Left kidney (tissue), 2 donors: Measurements from ENCODE around the gene RRP15. TPM values are rescaled to one million over a fixed set of nuclear protein-coding genes. Genes with fewer than 3 reads are reported as not detected.
A peak's percentile ranks its signal among the peaks of the same experiment; 100 is the strongest.
"Not testable (repeated sequence)": the region's sequence is repeated elsewhere in the genome, so short reads cannot be mapped to it uniquely, and the experiment has no call there.

Experiments used
- DNase-seq: peaks from one replicate; pipeline ENCODE4 v3.0.0-alpha.2; 2013
- polyA plus RNA-seq: library from polyadenylated mRNA; unstranded; fragments of 120-200 nt; gene quantifications from one replicate; pipeline ENCODE4 v1.2.1, GENCODE V29; 2013; ENCODE audit not compliant: insufficient read length

The RRP15 gene
- polyA plus RNA-seq, 1 donor = 27.4 TPM

DNA sequence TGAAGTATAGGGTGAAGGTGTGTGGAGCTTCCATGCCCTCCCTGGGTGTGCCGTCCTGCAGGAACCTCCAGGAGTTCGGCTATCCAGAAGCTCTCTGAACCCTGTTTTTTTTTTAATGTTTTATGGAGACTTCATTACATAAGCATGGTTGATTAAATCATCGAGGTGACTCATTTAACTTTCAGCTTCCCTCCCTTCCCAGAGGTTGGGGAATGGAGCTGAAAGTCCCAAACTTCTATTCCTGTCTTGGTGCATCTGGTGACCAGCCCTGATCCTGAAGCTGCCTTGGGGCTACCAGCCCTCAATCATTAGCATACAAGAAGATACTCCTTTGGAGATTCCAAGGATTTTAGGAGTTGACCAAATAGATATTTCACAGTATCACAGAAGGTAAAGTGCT lies 9.5 kb downstream of the RRP15 start:
- DNase-seq = no peak

DNA sequence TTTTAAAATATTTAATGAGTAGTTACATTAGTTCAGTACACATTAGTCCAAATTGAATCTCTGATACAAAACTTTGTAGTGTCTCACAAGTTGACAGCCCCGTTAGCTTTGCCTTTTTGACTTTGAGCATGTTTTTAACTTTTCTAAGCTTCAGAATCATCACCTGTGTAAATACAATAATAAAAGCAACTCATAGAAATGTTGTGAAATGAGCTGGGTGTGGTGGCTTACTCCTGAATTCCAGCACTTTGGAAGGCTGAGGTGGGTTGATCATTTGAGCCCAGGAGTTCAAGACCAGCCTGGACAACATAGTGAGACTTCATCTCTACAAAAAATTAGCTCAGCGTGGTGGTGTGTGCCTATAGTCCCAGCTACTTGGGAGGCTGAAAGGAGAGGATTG lies 11.1 kb downstream of the RRP15 start:
- no peak for DNase-seq

DNA sequence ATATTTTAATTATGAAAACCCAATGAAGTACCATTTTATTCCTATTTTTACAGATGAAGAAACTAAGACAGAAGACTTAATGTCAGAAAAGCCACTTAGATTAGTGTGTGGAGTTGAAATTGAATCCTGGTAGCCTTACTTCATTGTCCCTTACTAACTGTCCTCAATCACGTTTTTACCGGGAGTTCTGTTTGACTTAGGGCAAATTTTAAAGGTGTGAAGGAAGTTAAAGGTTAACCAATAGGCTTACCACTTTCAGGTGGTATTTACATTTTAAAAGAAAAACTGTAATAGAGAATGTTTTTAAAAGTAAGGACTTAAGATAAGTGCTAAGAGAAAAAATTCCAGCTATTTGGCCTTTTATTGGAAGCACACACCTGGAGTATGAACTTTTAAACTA lies 12.4 kb downstream of the RRP15 start:
- no peak for DNase-seq

DNA sequence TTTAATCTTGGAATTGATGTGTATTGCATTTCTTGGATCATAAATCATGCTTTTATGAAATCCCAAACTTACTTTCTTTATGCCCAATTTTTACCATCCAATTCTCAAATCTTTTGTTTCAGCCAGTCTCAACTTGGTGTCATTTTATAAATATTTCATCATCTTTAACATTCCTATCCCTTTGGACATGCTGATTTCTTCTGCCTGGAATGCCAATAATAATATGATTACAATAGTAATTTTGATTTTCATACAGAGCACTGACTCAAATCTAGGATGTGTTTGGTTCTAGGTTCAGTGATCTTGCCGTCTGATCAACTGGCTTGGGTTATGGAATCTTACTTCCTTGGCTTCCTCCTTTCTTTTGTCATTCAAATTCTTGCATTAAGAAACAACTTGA lies 12.8 kb downstream of the RRP15 start:
- DNase-seq = no peak

DNA sequence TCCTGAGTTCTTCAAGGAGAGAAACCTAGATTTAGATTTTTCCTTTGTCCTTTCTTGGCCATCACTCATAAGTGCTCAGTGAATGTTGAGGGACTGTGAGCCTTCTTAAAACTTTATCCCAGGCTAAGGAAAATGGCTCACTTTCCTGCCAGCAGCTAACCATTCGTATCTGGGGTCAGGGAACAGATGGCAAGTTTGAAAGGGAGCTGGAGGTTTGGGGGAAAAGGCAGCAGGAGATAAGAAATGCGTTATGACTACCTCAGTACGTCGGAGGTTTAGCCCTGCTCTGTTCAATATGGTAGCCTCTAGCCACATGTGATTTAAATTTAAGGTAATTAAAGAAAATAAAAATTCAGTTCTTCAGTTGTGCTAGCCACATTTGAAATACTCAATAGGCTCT lies 13.3 kb downstream of the RRP15 start:
- no peak for DNase-seq

DNA sequence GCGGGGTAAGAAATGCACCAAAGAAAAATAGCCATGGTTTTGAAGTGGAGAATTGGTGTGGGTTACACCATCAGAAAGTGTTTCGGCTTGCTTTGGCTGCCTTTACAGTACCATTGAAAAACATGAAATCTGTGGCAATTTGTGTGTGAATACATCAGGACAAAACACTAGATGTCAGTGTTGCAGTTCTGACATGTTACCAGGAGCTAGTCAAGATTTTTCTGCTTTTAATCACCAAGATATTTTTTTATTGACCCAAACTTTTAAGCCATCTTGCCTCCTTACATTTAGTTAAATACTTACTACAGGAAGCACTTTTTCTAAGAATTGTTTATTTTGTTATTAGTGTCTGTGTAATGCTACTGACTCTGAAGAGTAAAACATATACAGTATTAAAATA lies 14.3 kb downstream of the RRP15 start:
- DNase-seq = peak; percentile 14

DNA sequence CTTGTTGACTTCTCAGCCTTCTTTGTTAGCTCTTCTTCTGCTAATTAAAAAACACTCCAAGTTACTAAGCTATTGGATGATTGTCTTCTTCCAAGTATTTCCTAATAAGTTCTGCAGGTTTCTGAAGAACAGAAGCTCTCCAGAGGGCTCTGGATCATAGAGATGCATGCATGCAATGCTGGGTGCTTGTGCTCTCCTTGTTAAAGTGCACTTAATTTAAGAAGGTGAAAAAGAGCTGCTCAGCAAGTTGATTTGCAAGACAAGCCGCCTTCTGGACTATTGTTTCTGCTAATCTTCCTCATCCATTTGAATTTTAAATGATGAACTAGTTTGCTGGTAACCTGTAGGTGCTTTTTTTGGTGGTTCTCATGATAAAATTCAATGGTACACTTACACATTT lies 16.1 kb downstream of the RRP15 start:
- DNase-seq = no peak

DNA sequence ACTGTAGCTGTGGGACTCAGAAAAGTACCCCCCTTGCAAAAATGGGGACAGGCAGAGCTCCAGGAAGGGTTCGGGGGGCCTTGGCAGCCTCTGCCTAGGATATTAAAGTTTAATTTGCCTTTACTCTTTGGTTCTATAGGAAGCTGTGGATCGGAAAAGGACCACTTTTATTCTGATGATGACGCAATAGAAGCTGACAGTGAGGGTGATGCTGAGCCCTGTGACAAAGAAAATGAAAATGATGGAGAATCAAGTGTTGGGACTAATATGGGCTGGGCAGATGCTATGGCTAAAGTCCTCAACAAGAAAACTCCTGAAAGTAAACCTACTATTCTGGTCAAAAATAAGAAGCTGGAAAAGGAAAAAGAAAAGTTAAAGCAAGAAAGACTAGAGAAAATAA lies 17.1 kb downstream of the RRP15 start:
- DNase-seq = no peak

DNA sequence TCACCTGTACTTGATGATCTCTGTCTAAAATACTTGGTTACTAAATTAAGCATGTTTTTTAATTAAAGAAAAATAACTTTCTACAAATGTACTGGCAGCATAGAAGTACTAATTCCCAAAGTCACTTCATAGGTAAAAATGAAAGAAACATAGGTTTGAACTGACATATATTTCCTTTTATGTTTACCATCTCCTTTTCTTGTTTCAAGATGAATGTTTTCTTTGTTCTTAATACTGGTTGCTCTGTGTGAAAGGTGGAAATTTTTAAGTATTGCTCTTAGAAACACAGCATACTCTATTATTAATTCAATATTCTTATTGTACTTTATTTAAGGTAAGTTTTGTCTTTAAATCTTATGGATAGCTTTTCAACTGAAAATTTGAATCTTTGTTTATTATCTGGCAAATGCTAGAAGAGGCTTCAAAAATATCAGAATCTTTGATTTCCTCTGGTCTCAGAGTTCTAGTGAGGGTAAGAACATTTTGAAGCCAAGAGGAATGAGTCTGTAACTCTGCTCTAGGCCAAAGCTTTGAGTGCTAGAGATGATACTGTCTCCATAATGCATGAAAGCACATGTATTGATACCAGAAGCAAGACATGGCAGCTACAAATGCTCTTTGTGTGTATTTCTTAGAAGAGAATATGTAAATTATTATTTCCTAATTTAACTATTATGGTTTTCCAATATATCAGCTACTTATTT lies 18.2 kb downstream of the RRP15 start:
- DNase-seq = no peak

DNA sequence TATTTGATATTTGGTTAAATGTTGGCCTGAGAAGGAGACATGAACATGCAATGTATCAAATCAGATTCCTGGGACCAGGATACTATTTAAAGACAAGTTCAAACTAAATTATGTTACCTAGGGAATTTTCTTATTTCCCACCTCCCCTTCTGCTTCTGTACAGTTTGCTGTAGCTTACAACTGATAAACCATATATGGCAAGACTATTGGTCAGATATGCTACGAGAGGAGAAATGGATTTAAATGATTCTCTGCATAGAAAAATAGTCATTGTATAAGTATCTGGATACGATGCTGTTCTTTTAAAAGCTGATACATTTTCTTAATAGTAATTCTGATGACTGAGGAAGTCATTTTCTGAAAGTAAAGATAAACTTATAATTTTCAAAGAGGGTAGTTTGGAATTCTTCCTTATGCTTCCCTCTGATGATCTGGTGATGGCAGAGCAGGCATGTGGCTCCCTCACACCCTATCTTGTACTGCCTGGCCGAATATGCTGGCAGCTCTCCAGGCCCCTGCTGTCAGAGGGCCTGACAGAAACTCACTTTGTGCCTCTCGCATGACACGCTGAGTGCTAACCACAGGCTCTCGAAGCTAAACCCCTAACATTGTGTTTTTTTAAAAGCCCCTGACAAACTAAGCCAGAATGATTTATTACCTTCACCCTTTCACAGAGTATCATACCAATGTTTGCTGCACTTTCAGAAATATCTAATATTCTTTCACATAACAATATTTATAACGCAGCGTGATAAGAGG lies 19.4 kb downstream of the RRP15 start:
- no peak for DNase-seq

DNA sequence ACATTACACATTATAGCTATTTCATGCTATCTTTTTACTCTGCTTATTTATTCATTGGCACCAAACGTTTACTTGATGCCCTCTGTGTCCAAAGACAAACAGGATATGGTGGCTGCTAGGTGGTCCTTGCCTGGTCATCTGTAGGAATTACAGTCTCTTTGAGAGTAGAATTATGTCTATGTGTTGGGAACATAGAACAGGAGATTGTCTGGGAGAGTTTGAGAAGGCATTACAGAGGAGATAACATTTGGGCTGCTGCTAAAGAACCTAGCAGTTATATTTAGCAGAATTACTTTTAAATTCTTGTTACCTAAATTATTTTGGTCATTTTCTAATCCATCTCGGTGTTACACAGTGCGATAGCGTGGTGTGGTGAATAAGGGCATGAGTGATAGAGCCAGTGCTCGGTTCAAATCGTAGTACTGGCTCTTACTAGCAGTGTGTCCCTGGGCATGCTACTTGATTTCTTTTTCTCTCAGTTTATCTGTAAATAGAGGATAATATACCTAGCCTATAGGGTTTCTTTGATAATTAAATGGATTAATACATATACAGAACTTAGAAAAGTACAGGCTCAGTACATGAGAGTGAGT lies 20.5 kb downstream of the RRP15 start:
- no peak for DNase-seq

DNA sequence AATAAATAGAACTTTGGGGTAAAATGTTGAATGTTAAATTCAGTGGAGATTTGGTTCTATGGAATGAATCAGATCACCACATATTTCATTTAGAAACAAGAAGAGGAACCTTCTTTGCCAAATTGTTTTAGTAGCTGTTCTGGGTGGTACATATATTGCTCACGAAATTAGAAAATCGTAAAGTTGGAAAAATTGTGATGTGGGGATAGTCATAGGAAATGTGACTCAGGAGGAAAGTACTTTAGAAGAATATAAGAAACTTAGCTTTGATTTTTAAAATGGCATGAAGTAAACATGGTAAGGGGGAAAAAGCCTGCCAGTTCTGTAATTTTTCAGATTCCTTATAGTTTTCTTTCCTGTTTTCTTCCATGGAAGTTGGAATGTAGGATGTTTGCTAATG lies 27.4 kb downstream of the RRP15 start:
- no peak for DNase-seq

DNA sequence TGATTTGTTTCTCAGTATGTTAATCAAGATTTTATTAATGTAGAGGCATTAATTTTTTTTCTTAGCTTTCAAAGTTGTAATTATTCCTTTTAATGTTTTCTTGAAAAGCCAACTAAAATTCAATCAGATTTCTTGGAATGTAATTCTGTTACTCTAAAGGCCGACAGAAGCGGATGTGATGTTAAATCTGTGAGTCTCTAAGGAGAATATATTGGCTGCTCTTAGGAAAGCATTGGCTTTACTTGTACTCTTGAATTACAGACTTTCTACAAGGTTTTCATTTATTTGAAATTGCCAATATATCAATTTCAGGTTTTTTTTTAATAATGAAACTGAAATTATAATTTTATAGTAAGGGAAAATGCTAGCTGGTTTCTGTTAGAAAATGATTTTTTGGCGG lies 29.2 kb downstream of the RRP15 start:
- DNase-seq = no peak

DNA sequence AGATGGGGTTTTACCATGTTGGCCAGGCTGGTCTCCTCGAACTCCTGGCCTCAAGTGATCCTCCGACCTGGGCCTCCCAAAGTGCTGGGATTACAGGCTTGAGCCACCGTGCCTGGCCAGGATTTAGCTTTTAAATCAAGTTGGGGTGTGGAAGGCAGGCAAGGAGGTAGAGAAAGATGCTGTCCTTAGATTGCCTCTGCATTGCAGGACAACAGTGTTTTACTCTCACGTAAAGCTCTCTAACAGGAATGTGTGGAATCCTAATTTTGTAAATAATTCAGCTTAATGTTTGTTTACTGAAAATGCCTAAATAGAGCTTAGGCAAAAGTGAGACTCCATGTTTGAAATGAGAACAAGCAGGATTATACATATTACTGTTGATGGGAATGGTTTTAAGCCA lies 30.5 kb downstream of the RRP15 start:
- no peak for DNase-seq

DNA sequence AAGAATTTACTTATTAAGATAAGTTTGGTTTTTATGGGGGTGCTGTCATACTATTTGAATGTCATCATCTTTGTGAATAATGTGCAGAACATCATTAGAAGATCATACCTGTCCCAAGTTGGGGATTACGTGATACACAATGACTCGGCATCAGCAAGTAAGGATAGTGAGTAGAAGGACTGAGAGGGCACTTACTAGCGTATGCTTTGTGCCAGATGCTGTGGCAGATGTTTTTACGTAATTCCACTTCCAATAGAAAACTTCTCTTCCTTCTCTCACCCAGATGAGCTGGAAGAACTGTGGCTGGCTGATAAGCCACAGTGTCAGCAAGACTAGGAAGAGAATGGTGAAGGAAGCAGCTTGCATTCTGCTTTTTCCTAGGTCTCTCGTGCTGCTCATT lies 32.0 kb downstream of the RRP15 start:
- no peak for DNase-seq

DNA sequence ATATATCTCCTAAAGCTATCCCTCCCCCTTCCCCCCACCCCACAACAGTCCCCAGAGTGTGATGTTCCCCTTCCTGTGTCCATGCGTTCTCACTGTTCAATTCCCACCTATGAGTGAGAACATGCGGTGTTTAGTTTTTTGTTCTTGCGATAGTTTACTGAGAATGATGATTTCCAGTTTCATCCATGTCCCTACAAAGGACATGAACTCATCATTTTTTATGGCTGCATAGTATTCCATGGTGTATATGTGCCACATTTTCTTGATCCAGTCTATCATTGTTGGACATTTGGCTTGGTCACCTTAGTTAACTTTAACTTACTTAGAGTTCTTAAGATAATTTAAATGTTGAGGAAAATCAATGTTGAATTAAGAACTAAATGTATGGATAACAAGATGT lies 35.1 kb downstream of the RRP15 start:
- not testable (repeated sequence) for DNase-seq

DNA sequence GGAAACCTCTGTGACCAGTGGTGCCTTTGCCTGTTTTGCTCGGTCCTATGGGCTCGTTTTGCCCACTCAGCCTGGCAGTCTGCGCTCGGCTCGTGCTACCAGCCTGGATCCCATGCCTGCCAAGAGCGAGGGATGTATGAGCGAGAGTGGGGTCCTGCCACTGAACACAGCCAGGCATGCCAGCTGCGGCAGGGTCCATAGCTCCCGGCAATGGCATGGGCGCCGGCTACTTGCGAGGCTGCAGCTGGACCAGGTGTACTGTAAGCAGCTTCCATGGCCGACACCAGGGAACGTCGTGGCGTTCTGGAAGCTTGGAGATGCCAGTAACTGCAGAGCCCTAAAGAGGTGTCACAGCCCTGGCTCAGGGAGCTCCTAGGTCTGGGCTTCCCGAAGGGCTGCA lies 37.7 kb downstream of the RRP15 start:
- DNase-seq = no peak

DNA sequence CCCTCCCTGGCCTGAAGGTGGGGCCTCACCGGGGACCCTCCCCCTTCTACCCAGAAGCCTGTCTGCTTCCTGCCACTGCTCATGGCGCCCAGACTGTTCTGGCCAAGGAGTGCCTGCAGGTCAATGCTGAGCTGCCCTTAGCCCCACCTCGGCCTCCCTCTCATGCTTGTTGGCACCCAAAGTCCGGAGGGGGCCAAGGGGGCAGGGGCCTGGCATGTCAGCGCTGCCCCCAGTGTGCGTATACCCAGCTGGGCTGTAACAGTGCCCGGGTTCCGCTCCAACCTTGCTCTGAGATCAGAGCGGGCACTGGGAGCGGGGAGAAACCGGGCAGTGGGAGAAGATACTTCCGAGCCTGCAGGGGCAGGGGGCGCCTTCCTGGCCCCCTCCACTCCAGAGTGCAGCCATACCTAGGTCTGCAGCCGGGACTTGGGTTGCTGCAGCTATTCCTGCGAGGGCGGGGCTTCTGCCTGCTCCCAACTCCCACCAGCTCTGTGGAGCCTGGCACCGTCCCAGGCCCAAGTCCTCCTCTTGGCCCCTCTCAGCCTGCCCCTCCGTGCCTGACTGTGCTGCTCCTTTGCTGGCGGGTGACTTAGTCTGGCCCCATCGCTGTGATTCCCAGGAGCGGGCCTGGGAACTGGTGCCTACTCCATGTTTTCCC lies 38.6 kb downstream of the RRP15 start:
- DNase-seq = no peak

DNA sequence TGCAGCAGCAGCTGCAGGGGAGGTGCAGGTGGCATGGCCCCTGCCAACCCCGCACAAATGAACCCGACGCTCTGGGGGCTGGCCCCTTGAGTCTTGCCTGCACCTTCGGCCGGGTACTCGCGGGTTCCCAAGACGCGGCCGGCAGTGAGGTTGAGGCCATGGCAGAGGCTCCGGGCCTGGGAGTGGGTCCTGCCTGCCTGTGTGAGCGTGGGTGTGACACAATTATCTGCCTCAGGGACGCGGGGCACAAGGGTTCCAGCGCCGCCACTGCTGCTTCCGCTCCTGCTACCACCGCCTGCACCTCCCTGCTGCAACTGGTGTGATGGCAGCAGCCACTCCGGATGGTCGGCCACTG lies 39.1 kb downstream of the RRP15 start:
- no peak for DNase-seq

DNA sequence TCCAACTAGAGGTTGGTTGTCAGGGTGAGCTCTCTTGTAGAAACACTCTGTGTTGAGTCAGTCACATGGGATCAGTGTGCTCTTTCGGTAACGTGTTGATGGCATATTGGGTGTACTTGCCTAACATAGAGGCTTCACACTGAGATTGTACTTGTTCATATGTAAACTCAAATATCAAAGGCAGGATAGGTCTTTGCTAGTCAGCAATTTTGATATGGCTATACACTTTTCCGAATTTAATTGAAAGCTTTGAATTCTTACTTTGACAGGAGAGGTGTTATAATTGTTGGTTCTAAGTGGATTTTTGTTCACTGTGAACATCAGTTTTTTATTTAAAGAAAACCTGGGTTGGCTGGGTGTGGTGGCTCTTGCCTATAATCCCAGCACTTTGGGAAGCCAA lies 43.7 kb downstream of the RRP15 start:
- no peak for DNase-seq

DNA sequence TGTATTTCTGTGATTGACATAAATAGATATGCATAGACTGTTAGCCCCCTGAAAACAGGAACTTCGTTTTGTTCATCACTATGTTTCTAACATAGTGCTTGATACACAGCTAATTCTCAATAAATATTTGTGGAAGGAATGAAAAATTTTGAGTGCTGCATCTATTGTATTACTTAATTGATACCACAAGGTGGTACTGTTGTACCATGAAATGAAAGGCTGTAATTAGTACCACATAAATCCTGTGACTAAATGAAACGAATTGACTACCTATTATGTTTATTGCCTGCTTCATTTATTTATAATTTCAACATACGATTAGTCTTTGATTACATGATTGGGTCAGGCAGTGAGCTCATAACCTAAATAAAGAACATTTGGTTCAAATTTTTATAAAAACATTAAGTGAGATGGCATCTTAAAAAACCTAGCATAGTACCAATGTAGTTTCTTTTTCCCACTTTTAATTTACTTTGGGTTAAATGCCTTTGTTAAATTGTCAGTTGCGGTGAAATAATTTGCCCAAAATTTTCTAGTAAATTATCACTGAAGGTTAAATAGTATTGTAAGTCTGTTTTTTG lies 45.0 kb downstream of the RRP15 start:
- DNase-seq = no peak

DNA sequence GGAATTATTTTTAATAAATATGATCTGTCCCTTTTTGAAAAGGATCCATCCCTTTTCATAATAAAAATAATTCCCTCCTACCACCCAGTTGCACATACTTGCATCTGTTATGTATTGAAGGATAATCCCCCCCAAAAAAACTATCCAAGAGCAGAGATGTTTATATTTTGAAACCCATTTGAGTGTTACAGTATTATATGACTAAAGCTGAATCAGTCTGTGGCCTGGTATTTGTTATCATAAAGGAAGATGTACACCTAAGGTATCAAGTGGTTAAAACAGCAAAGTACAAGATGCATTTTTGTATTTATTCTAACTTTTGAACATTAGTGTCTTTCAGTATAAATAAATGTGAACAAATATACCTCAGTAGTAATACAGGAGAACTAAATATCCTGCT lies 47.3 kb downstream of the RRP15 start:
- DNase-seq = no peak

DNA sequence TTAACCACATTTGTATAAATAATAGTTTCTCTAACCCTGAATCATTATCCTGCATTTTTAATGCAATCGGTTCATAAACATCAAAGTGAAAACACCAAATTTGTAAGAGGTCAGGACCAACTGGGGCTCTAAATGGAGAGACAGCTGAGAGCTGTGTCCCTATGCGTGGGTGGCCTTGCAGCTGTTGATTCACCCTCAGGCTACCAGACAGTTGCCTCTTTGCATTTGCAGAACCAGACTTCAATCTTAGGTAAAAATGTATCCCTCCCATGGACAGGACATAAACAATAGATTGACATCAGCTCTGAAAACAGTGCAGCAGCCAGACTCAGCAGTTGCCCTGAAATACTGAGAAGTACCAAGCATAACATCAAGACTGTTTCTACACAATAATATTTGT lies 51.2 kb downstream of the RRP15 start:
- no peak for DNase-seq
